Activated T-helper 1 cell treated with anti-CD3 and anti-CD28 coated beads, Interleukin-2, amount 50 U/mL, for 16 hours (primary cell): ENCODE results near the gene INO80.
A peak's percentile ranks its signal among the peaks of the same experiment; 100 is the strongest.
"Not testable (repeated sequence)": the region's sequence is repeated elsewhere in the genome, so short reads cannot be mapped to it uniquely, and the experiment has no call there.

ENCODE experiments used
- DNase-seq, 2 donors: peaks; one replicate each; pipeline ENCODE4 v3.0.0-alpha.2; 2020; ENCODE audit warnings: low read depth in 1 of 2, low spot score in 1 of 2

INO80 gene

GRCh38 chr15:40964006-40964405 is 152.1 kb downstream of the INO80 start:
- DNase-seq: no peak

- DNase-seq: no peak
Observed at GRCh38 chr15:40963201-40963600, 152.9 kb downstream of the INO80 start.

DNA sequence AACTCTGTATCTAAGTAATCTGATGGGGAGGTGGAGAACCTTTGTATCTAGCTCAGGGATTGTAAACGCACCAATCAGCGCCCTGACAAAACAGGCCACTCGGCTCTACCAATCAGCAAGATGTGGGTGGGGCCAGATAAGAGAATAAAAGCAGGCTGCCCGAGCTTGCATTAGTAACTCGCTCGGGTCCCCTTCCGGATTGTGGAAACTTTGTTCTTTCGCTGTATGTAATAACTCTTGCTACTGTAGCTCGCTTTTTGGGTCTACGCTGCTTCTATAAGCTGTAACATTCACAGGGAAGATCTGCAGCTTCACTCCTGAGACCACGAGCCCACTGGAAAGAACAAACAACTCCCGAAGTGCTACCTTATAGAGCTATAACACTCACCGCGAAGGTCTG is 153.8 kb downstream of the INO80 start:
- not testable (repeated sequence) for DNase-seq

GRCh38 chr15:40961740-40962139 is 154.3 kb downstream of the INO80 start:
- not testable (repeated sequence) for DNase-seq

- no peak for DNase-seq
Observed at GRCh38 chr15:40960925-40961324, 155.2 kb downstream of the INO80 start.

DNA sequence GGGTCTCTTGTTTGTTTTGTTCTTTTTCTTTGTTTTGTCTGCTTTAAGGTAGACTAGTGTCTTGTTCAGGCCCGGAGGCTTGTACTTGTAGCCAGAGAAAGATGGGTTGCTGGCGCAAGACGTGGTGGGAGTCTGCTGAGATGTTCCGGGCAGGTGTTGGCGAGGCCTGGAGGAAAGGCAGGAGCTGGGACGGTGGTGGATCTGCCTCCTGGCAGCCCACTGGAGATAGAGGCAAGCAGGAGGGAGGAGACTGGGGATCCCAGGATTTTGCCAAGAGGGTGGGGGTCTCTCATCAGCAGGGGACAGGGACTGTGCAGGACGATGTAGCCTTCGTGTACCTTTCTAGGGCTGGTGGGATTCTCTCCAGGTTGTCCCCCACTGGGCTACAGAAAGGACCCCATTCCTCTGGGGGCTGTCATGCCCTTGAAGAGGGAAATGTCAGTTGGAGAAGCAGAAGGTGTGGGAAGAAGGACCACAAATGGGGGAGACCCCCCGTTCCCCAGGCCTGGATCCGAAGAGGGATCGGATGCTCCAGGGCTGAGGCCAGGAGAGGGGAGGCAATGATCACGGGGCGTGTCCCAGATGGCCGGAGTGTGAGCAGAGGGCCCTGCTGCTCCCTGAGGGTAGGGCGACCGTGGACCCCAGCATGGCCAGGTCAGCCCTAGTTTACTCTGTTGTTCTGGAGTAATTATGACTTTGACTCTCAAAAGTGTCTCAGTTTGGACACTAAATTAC is 155.8 kb downstream of the INO80 start:
- no peak for DNase-seq

GRCh38 chr15:40959331-40960141 is 156.5 kb downstream of the INO80 start:
- DNase-seq: no peak

DNA sequence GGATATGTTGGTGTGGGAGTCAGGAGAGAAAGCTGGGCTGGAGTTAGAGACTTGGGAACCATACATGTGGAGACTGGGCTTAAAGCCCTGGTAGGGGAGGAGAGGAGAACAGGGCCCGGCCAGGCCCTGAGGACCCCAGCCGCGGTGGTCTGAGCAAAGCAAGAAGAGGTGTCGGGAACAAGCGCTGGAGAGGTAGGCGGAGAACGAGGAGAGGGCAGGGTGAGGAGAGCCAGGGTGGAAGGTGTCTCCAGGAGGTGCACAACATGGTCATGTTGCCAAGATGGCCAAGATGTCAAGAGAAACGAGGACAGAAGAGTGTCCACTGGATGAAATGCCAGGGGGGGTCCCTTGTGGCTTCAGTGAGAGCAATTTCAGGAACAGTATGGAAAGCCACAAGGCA is 157.4 kb downstream of the INO80 start:
- DNase-seq: no peak

GRCh38 chr15:40958146-40958545 is 157.9 kb downstream of the INO80 start:
- no peak for DNase-seq

DNA sequence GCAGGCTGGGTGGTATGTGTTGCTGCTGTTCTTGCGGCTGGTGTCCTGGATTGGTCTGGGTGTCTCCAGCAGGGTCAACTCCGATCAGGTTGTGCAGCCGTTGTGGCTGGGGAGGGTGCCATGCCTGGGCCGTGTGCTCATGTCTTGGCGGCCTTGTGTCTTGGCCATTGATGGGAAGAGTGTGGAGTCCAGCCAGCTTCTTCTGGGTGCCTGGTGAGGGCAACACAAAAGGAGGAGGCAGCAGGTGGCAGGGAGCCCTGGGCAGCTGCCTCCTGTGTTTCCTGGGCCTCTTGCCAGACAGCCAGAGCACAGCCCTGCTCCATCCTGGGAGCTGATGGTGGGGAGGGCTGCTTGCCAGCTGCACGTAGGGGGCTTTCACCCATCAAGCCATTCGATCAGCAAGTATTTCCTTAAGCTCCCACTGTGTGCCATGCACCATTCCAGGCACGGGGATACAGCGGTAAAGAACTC is 158.5 kb downstream of the INO80 start:
- DNase-seq: no peak

DNA sequence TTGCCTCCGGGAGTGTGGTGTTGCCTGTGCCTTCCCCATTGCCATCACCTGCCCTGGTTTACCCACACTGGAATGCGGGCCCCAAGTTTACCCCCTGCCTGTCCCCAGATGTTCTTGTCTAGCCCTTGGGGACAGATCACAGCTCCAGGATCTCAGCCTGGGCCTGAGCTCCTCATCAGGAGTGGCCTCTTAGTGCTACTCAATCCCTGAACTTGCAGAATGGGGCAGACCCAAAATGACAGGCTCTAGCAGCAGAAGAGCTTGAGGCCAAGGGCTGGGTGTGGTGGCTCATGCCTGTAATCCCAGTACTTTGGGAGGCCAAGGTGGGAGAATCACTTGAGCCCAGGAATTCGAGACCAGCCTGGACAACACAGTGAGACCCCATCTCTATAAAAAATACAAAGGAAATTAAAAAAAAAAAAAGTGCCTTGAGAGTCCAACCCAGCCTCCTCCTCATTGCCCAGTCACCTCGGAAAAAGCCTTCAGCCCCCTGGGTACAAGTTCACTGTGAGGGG is 159.0 kb downstream of the INO80 start:
- no peak for DNase-seq

GRCh38 chr15:40956541-40956982 is 159.5 kb downstream of the INO80 start:
- DNase-seq: no peak

DNA sequence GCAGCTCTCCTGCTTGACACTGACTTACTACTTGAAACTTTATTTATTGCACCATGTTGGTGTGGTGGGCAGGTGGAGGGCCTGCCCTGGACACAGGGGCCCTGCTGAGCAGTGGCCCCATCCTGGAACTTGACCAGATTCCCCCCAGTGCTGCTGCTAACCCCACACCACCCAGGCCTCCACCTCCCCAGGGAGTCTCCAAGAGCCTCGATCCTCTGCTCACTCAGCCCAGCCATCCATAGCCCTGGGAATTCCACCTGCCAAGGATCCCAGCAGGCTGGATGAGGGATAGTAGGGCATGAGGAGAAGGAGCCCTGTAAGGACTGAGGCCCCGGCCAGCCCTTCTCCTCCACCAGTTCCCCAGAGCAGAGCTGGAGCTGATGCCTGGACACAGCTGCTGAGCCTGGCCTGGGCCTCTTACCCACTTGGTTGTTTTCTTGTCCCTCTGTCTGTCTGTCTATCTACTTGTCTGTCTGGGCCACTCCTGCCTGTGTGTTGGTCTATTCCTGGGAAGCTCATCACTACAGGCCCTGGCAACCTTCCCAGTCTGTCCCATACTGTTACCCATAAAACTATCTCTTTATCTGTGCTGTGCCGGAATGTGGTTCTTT is 160.0 kb downstream of the INO80 start:
- no peak for DNase-seq

- no peak for DNase-seq
Observed at GRCh38 chr15:40955141-40955903, 160.8 kb downstream of the INO80 start.

- not testable (repeated sequence) for DNase-seq
Observed at GRCh38 chr15:40954158-40954848, 161.8 kb downstream of the INO80 start.

- no peak for DNase-seq
Observed at GRCh38 chr15:40953713-40954074, 162.4 kb downstream of the INO80 start.

GRCh38 chr15:40952901-40953712 is 163.0 kb downstream of the INO80 start, which contains the start of gene CHAC1:
Gene CHAC1, plus strand, starts transcription at chr15:40953471. Its CDS starts 113 bp downstream, at chr15:40953584.
- peak; percentile 83 to 95 for DNase-seq

DNA sequence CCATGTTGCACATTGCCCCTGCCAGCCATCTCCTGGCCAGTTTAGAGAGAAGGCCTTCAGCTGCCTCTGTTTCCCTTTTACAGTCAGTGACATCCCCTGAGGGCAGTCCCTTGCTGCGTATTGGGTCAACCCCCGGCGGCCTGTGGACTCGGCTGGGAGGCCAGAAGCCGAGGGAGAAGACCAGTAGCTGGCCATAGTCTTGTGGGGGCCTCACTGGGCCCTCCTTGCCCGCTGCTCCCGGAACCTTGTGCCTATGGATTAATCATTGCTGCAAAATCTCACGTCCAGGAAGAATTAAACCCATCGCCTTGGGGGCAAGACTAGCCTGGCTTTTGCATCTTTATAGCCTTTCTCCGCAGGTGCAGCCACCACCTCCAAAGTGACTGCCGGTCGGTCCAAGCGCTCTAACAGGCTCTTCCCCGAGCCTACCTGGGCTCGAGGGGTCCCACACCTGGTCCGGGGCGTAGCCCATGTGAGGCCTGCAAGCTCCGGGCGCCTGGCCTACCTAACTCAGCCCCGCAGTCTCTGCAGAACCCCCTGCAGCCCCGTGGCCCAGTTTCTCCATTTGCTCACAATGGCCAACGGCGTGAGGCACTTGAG is 163.7 kb downstream of the INO80 start:
- no peak for DNase-seq

DNA sequence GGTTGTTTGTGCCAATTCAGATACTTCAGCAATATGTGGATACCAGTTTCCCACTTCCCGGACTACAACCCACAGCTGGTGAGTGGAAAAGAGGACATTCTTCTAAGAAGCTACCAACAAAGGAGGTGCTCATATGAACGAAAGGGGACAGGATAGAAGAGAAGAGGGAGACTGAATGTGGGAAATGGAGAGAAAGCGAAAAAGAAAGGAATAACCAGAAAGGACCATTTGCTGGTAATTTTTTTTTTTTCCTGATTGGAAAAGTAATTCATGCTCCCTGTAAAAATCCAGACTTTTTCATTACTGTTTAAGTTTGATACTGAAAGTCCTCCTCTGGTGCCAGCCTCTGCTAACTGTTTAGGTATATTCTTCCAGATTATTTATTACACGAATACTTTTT is 164.3 kb downstream of the INO80 start:
- no peak for DNase-seq
